Stomach (tissue), 9 donors: Measurements from ENCODE around the gene SOS1. TPM values are rescaled to one million over a fixed set of nuclear protein-coding genes. Genes with fewer than 3 reads are reported as not detected.
"Not testable (repeated sequence)": the region's sequence is repeated elsewhere in the genome, so short reads cannot be mapped to it uniquely, and the experiment has no call there.

Experiments used
- DNase-seq, 2 donors: peaks; one replicate each; pipeline versions ENCODE4 v3.0.0 to v3.0.0-alpha.2; 2013 to 2019
- H3K27ac ChIP-seq, 5 donors: fragments of 200-600 bp in 4 of 5; sonication (generic) in 4 of 5; one replicate each; pipeline ENCODE4 v1.5.1; 2013 to 2019; ENCODE audit warnings: mild to moderate bottlenecking in 1 of 5, moderate library complexity in 1 of 5
- H3K27me3 ChIP-seq, 3 donors: fragments of 200-600 bp; sonication (generic); one replicate each; pipeline ENCODE4 v1.5.1; 2017 to 2019; ENCODE audit warnings: mixed run types in 1 of 3
- H3K36me3 ChIP-seq, 4 donors: fragments of 200-600 bp; sonication (generic); 1 replicate in 3 of 4; 2 replicates in 1 of 4; pipeline ENCODE4 v1.5.1; 2016 to 2019
- H3K4me1 ChIP-seq, 4 donors: fragments of 200-600 bp; sonication (generic); one replicate each; pipeline ENCODE4 v1.5.1; 2016 to 2019
- H3K4me3 ChIP-seq, 4 donors: fragments of 200-600 bp; sonication (generic) in 3 of 4; one replicate each; pipeline ENCODE4 v1.5.1; 2016 to 2019; ENCODE audit warnings: mild to moderate bottlenecking in 1 of 4
- H3K9me3 ChIP-seq, 4 donors: fragments of 200-600 bp; sonication (generic); one replicate each; pipeline ENCODE4 v1.5.1; 2016 to 2019
- EP300 ChIP-seq: sonication (generic); formaldehyde crosslinking; IDR thresholded peaks from one replicate; pipeline ENCODE4 v1.6.1; 2017; ENCODE audit warnings: antibody characterized with exemption
- POLR2A ChIP-seq, 4 donors: fragments of 450-650 bp; IDR thresholded peaks; one replicate each; pipeline ENCODE4 v1.6.1; 2016; ENCODE audit warnings: antibody characterized with exemption in 4 of 4, control low read depth in 2 of 4, mild to moderate bottlenecking in 1 of 4, moderate library complexity in 1 of 4
- POLR2AphosphoS5 ChIP-seq, 3 donors: sonication (generic); formaldehyde crosslinking; IDR thresholded peaks; one replicate each; pipeline ENCODE4 v1.6.1; 2016; ENCODE audit warnings: antibody characterized with exemption in 3 of 3
- WGBS, 5 donors: extraction: QIAGEN DNeasy Blood & Tissue Kit in 3 of 5; methylation state at CpG; one replicate each; pipeline versions ENCODE4 v1.1.5 to v1.1.7; 2013 to 2018; 5-methylcytosine and 5-hydroxymethylcytosine counted together
- intact Hi-C: fragments of 100-400 bp; cut with DNase I; formaldehyde crosslinking; loops from one replicate; pipeline ENCODE4 v1.15.1; 2023; ENCODE audit warnings: low total_unique reads
- polyA plus RNA-seq, 3 donors: library from polyadenylated mRNA; stranded (reverse); fragments of 200-250 nt; gene quantifications; one replicate each; pipeline ENCODE4 v1.2.3, GENCODE V29; 2013
- total RNA-seq, 5 donors: library from RNA; depleted of rRNA; stranded (reverse); fragments of >200 nt; gene quantifications; one replicate each; pipeline versions ENCODE4 v1.1.0 to v1.2.3, GENCODE V29; 2014 to 2016
- TF ChIP-seq, protein P1 (sequence below), 7 experiments: fragments of 450-650 bp in 4 of 7; fragments of 200-600 bp in 3 of 7; sonication (generic) in 3 of 7; IDR thresholded peaks; one replicate each; pipeline ENCODE4 v1.5.1; 2016 to 2019; ENCODE audit warnings: antibody characterized with exemption in 7 of 7, control low read depth in 2 of 7, mild to moderate bottlenecking in 1 of 7
- donor health status: healthy with polysubstance abuse.
- donor health status: Bipolar disorder and iron deficiency.
- donor health status: healthy.

Gene SOS1
- total and polyA plus RNA-seq, 8 donors = 4.5 to 46.4 (median 19.2) TPM

DNA sequence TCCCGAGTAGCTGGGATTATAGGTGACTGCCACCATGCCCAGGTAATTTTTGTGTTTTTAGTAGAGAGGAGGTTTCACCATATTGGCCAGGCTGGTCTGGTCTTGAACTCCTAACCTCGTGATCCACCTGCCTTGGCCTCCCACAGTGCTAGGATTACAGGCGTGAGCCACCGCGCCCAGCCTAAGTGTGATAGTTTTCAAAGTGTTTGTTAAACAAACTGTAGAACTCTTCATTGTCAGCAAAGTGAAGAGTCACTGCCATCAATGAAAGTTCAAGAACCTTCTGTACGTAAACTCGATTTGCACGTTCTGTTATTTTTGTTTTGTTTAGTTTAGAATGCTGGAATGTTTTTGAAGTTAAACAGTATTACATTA, 18.0 kb upstream of the SOS1 start:
- peaks cover 0 to 24% (median 11%) of the 10 kb centered on the region in 4 donors for H3K4me1 ChIP-seq
- no peak overlapping the region for H3K27ac ChIP-seq
- no peak overlapping the region for H3K4me3 ChIP-seq
- H3K9me3 ChIP-seq = no peaks in the 10 kb centered on the region
- no peaks in the 10 kb centered on the region for H3K36me3 ChIP-seq
- no peak for TF ChIP-seq EP300
- TF ChIP-seq POLR2A (IDR thresholded peaks at IDR 0.05) = no peak
- TF ChIP-seq, protein P1, sequence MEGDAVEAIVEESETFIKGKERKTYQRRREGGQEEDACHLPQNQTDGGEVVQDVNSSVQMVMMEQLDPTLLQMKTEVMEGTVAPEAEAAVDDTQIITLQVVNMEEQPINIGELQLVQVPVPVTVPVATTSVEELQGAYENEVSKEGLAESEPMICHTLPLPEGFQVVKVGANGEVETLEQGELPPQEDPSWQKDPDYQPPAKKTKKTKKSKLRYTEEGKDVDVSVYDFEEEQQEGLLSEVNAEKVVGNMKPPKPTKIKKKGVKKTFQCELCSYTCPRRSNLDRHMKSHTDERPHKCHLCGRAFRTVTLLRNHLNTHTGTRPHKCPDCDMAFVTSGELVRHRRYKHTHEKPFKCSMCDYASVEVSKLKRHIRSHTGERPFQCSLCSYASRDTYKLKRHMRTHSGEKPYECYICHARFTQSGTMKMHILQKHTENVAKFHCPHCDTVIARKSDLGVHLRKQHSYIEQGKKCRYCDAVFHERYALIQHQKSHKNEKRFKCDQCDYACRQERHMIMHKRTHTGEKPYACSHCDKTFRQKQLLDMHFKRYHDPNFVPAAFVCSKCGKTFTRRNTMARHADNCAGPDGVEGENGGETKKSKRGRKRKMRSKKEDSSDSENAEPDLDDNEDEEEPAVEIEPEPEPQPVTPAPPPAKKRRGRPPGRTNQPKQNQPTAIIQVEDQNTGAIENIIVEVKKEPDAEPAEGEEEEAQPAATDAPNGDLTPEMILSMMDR (IDR thresholded peaks at IDR 0.05) = no peak
- TF ChIP-seq POLR2AphosphoS5 (IDR thresholded peaks at IDR 0.05) = no peak
- whole genome bisulfite sequencing, 5 donors = 91 to 94% (median 92%) methylated on average over 8 of the region's 8 CpGs
- H3K27me3 ChIP-seq = no peaks in the 10 kb centered on the region
- intact Hi-C loops = no loop called here
- DNase-seq = no peak

DNA sequence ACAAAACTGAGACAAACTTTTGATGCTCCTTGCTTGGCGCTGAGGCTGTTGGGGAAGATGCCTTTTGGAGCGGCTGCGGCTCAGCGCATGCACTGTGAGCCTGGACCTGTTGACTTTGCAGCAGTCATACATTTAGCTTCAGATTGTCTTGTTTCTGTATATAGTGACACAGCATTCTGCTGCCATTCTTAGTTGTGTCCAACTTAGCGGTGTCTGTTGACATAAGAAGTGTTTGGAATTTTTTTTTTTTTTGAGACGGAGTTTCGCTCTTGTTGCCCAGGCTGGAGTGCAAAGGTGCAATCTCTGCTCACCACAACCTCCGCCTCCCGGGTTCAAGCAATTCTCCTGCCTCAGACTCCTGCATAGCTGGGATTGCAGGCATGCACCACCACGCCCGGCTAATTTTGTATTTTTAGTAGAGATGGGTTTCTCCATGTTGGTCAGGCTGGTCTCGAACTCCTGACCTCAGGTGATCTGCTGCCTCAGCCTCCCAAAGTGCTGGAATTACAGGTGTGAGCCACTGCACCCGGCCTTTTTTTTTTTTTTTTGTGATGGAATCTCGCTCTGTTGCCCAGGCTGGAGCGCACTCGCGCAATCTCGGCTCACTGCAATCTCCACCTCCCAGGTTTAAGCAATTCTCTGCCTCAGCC, 17.5 kb upstream of the SOS1 start:
- H3K27me3 ChIP-seq, H3K4me3 ChIP-seq, DNase-seq, H3K27ac ChIP-seq, H3K36me3 ChIP-seq, intact Hi-C loops, H3K9me3 ChIP-seq: not testable (repeated sequence)
- WGBS, 5 donors = 65 to 82% (median 79%) methylated on average over 17 to 18 of the region's 18 CpGs
- H3K4me1 ChIP-seq = peaks cover 0 to 24% (median 11%) of the 10 kb centered on the region in 4 donors

DNA sequence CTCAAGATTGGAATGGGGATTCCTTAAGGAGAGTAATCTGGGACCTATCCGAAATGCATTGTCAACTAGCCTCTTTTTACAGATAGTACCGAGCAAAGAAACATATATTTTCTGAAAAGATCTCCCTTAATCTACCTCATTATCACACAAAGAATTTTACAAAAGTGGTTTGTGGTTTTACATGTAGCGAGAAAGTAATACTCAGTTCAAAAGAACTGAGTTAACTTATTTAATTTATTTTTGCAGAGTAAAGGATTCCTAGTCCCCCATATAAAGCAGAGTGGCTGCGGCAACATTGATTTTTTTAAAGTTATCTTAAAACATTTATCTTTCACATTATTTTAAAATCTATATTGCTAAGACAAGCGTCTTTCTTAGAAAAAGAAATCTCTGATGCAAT, 15.9 kb upstream of the SOS1 start:
- WGBS, 5 donors = 72 to 84% (median 76%) methylated on average over 5 of the region's 5 CpGs
- H3K27ac ChIP-seq = no peak overlapping the region
- peaks cover 0 to 21% (median 10%) of the 10 kb centered on the region in 4 donors for H3K4me1 ChIP-seq
- TF ChIP-seq, protein P1 (IDR thresholded peaks at IDR 0.05) = no peak
- TF ChIP-seq POLR2A (IDR thresholded peaks at IDR 0.05) (no peak), POLR2AphosphoS5 (IDR thresholded peaks at IDR 0.05) (no peak), EP300 (no peak)
- no peaks in the 10 kb centered on the region for H3K27me3 ChIP-seq
- no peak for DNase-seq
- no peak overlapping the region for H3K4me3 ChIP-seq
- no peaks in the 10 kb centered on the region for H3K36me3 ChIP-seq
- intact Hi-C loops = no loop called here
- H3K9me3 ChIP-seq = no peaks in the 10 kb centered on the region

DNA sequence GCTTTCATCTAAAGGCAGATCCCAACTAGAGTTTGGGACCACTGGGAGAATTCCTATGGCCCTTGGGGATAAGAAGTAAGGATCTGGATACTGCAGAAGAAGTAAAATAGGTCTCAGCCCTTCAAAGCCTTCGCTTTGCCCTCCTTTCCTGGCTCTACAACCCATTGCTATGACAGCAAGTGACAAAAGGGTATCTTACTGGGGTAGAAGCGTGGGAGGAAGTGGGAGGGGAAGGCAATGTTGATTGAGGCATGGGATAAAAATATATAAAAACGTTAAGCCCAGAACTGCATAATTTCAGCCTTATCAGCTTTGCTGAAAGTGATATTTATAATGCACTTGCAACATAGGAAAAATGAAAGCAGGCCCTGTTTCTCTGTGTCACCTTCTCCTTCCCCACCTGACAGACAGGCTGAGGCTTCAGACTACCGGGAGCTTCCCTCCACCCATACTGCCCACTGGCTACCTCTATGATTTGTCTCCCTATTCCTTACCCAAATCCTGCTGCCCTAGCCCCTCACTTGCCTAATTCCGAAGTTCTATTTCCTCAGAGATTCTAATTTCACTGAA, 14.9 kb upstream of the SOS1 start:
- intact Hi-C loops = no loop called here
- DNase-seq = no peak
- WGBS, 5 donors = 60 to 76% (median 65%) methylated on average over 5 of the region's 5 CpGs
- no peaks in the 10 kb centered on the region for H3K36me3 ChIP-seq
- H3K27ac ChIP-seq = no peak overlapping the region
- H3K4me1 ChIP-seq = peaks cover 0 to 11% (median 5%) of the 10 kb centered on the region in 4 donors
- H3K9me3 ChIP-seq = no peaks in the 10 kb centered on the region
- H3K27me3 ChIP-seq = no peaks in the 10 kb centered on the region
- H3K4me3 ChIP-seq = no peak overlapping the region
- TF ChIP-seq EP300 (no peak), POLR2AphosphoS5 (IDR thresholded peaks at IDR 0.05) (no peak), POLR2A (IDR thresholded peaks at IDR 0.05) (no peak)
- TF ChIP-seq, protein P1 (IDR thresholded peaks at IDR 0.05) = no peak

DNA sequence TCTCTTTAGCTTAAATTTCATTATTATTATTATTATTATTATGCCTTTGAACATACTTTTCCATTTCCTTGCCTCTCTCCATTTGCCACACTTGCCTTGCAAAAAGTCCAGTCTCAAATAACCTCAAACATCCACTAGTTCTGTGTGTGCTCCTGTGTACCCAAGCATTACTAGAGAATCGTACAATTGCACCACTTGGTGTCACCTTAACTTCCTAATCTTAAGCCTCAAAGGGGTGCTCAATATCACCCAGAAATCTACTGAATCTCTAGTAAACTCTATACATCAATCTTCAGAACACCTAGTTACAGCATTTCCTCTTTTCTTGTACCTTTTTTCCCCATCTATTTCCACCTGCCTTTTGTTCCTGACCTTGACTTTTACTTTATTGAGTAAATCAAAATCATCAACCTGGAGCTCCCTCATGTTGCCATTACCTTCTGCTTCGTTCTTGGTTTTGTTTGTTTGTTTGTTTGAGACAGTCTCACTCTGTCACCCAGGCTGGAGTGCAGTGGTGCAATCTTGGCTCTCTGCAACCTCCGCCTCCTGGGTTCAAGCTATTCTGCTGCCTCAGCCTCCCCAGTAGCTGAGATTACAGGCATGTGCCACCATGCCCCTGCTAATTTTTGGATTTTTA, 12.5 kb upstream of the SOS1 start:
- H3K4me1 ChIP-seq = peaks cover 0 to 2% (median 0%) of the 10 kb centered on the region in 4 donors
- no peak overlapping the region for H3K4me3 ChIP-seq
- no peaks in the 10 kb centered on the region for H3K27me3 ChIP-seq
- DNase-seq = no peak
- no peaks in the 10 kb centered on the region for H3K9me3 ChIP-seq
- no peak overlapping the region for H3K27ac ChIP-seq
- TF ChIP-seq POLR2A (IDR thresholded peaks at IDR 0.05) = no peak
- TF ChIP-seq EP300 = no peak
- TF ChIP-seq, protein P1 (IDR thresholded peaks at IDR 0.05) = no peak
- no peak for TF ChIP-seq POLR2AphosphoS5 (IDR thresholded peaks at IDR 0.05)
- 68 to 86% (median 77%) methylated on average over 3 of the region's 3 CpGs for WGBS, 5 donors
- intact Hi-C loops = no loop called here
- no peaks in the 10 kb centered on the region for H3K36me3 ChIP-seq
